IPS-18c (cell line): ENCODE results near the gene APCDD1.

Experiments
- H3K4me3 ChIP-seq: 2 replicates; pipeline ENCODE4 v1.7.0; 2013; ENCODE audit warnings: low read depth, mild to moderate bottlenecking, low read length, moderate library complexity; ENCODE audit not compliant: insufficient read depth
- H3K9me3 ChIP-seq: one replicate; pipeline ENCODE4 v1.6.1; 2013; ENCODE audit warnings: mild to moderate bottlenecking, low read length, moderate library complexity; ENCODE audit not compliant: control insufficient read depth, insufficient read depth

APCDD1 gene

GRCh38 chr18:10453806-10454680 is at the start of gene APCDD1:
APCDD1 (plus strand) TSS chr18:10454635; CDS start chr18:10454982, 347 bp downstream.
- Histone ChIP-seq H3K4me3 (peak within 1 kb of the TSS; percentile 65), H3K9me3 (no peaks in the 10 kb centered on the region)

GRCh38 chr18:10405014-10405493 is 49.4 kb upstream of the APCDD1 start:
- no peak overlapping the region for H3K4me3 ChIP-seq
- H3K9me3 ChIP-seq, result no peaks in the 10 kb centered on the region

DNA sequence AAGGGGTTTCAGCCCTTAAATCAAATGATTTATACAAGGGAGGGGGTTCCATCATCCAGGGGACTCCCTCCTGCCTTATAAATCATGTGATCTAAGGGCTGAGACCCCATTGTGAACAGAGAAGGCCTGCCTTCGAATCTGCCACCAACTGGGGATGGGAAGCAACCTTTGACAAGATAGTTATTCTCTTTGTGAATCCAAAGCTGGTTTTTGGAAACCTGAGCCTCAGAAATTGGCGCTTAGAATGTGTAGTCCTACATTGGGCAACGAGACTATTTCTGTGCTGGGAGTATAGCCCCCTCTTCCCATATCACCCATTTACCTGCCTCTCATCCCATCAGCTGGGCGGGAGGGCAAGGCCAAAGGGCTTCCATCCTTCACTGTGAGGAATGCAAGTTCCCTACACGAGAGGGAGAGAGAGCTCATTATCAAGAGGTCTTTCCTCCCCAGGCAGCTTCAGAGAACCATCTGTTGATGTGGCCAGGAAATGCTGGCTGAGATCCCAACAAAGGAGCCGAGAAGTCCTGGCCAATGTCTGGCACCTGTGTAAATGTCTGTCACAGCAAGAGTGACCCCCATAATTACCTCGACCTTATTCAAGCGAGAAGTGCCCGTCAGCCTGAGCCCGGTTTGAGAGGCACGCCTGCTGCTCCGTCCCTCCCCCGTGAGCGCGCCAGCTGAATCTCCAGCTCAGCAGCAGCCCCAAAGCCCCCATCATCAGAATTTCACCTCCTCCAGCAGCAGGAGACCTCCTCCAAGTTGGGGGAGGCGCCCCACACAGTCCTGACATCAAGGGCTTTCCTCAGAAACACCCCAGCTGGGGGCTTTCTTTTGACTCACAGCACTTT is 48.4 kb upstream of the APCDD1 start:
- Histone ChIP-seq H3K4me3 (no peak overlapping the region; the same call in 1 of the 2 replicates), H3K9me3 (no peaks in the 10 kb centered on the region)

DNA sequence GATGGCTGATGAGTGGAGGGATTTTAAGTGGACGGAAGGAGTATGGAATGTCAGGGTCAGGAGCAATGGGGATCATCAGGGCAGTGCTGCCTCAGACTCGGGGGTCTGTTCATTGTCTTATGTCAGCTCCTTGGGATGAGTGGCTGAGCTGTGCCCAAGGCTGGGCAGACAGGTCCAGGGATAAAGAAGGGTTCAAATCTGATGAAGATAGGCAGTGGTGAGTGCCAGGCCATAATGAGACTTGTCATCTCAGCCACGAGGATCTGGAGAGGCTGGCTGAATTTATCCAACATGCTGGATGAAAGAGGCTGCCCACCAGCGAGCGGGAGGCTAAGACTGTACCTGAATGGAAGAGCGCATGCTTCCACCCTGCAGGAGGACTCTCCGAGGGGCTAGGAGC is 46.3 kb upstream of the APCDD1 start:
- no peak overlapping the region for H3K4me3 ChIP-seq
- H3K9me3 ChIP-seq, result no peaks in the 10 kb centered on the region

- Histone ChIP-seq H3K4me3 (no peak overlapping the region), H3K9me3 (no peaks in the 10 kb centered on the region)
Measured at GRCh38 chr18:10409041-10409440, 45.4 kb upstream of the APCDD1 start.

- no peaks in the 10 kb centered on the region for H3K9me3 ChIP-seq
Measured at GRCh38 chr18:10410472-10411308, 43.7 kb upstream of the APCDD1 start.

DNA sequence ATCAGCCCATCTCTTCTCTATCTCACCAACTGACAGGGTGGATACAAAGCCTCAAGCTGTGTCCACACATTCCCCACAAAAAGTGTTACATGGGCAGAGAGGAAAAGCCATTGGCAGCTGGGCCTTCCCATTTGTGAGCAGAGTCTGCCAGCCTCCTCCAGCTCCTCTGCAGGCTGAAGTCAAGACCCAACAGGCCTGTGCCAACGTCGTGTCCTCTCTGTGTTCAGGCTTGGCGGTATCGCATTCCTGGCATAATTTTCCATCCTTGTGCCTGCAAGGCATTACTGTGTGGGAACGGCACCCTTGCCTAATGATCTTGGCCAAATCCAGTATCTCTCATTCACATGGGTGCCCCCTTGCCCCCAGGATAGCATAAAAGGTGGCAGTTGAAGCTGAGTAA is 41.5 kb upstream of the APCDD1 start:
- Histone ChIP-seq H3K9me3 (no peaks in the 10 kb centered on the region), H3K4me3 (no peak overlapping the region)

More at GRCh38 chr18:10410472-10411308, 43.7 kb upstream of the APCDD1 start:
- H3K4me3 ChIP-seq, result no peak overlapping the region

GRCh38 chr18:10413722-10414121 is 40.7 kb upstream of the APCDD1 start:
- Histone ChIP-seq H3K4me3 (no peak overlapping the region), H3K9me3 (no peaks in the 10 kb centered on the region)

- Histone ChIP-seq H3K9me3 (no peaks in the 10 kb centered on the region), H3K4me3 (no peak overlapping the region)
Measured at GRCh38 chr18:10414293-10414842, 40.1 kb upstream of the APCDD1 start.

GRCh38 chr18:10416065-10416464 is 38.4 kb upstream of the APCDD1 start:
- Histone ChIP-seq H3K4me3 (no peak overlapping the region), H3K9me3 (no peaks in the 10 kb centered on the region)

GRCh38 chr18:10417191-10417590 is 37.2 kb upstream of the APCDD1 start:
- Histone ChIP-seq H3K9me3 (peaks cover 2% of the 10 kb centered on the region), H3K4me3 (no peak overlapping the region)

- H3K4me3 ChIP-seq, result no peak overlapping the region
- H3K9me3 ChIP-seq, result peaks cover 2% of the 10 kb centered on the region
Measured at GRCh38 chr18:10417664-10418063, 36.8 kb upstream of the APCDD1 start.

- peaks cover 5% of the 10 kb centered on the region for H3K9me3 ChIP-seq
- no peak overlapping the region for H3K4me3 ChIP-seq
Measured at GRCh38 chr18:10418836-10419235, 35.6 kb upstream of the APCDD1 start.

DNA sequence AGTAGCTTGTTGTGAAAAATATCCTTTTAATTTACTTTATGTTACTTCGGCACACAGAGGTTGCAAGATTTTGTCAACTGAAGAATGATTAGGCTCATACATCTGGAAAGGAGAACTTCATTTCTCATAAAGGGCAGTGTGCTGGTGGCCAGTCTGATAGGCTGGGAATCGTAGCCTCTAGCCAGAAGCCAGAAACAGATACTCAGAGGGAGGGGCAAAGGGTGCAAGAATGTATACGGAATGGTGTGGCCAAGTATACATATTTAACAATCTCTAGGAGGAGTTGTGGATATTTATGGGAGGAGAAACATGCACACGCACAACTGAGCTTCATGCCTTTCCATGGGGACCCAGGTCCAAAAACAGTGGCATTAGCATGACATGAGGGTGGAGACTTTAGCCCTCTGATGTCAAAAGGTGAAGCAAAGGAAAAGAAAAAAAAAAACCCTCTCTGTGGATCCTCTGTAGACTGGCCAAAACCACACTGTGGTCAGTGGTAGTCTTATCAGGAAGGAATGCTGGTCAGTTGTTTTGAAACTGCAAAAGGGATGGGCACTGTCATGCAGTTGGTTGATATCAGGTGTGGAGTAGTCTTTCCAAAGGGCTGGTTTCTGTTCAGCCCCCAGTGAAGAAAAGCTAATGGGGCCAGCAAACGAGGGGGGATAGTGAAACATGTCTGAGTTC is 34.9 kb upstream of the APCDD1 start:
- H3K4me3 ChIP-seq, result no peak overlapping the region
- peaks cover 5% of the 10 kb centered on the region for H3K9me3 ChIP-seq

- H3K9me3 ChIP-seq, result peaks cover 5% of the 10 kb centered on the region
- no peak overlapping the region for H3K4me3 ChIP-seq
Measured at GRCh38 chr18:10420561-10421352, 33.7 kb upstream of the APCDD1 start.

GRCh38 chr18:10421859-10422258 is 32.6 kb upstream of the APCDD1 start:
- H3K4me3 ChIP-seq, result no peak overlapping the region

More at GRCh38 chr18:10421859-10422258, 32.6 kb upstream of the APCDD1 start:
- H3K9me3 ChIP-seq, result peaks cover 5% of the 10 kb centered on the region
